ENCODE data around the gene TNNI2.

The TNNI2 gene

GRCh38 chr11:1835671-1836010 is 3.1 kb upstream of the TNNI2 start:
- no peak for DNase-seq

DNA sequence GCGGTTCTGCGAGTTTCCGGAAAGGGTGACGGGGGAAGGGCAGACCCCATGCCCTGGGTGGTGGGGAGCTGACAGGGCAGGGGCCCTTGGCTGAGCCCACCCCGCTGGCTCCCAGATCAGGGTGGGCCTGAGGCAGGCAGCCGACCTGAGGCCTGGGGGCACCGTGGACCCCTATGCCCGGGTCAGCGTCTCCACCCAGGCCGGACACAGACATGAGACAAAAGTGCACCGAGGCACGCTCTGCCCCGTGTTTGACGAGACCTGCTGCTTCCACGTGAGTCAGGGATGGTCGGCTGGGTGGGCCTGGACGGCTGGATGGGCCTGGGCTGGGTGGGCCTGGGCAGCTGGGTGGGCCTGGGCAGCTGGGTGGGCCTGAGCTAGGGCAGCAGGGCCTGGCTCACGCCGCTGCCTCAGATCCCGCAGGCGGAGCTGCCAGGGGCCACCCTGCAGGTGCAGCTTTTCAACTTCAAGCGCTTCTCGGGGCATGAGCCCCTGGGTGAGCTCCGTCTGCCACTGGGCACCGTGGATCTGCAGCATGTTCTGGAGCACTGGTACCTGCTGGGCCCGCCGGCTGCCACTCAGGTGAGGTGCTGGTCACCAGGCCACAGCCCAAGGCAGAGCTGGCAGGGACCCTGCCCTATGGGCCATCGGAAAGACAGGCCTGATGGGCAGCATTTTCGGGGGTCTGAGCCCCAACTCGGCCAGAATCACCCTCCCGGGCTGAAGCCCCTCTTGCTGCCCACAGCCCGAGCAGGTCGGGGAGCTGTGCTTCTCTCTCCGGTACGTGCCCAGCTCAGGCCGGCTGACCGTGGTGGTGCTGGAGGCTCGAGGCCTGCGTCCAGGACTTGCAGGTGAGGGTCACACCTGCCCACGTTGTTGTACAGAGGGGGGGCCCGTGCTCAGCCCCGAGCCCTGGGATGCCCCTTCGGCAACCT is 2.5 kb upstream of the TNNI2 start:
- no peak for DNase-seq

DNA sequence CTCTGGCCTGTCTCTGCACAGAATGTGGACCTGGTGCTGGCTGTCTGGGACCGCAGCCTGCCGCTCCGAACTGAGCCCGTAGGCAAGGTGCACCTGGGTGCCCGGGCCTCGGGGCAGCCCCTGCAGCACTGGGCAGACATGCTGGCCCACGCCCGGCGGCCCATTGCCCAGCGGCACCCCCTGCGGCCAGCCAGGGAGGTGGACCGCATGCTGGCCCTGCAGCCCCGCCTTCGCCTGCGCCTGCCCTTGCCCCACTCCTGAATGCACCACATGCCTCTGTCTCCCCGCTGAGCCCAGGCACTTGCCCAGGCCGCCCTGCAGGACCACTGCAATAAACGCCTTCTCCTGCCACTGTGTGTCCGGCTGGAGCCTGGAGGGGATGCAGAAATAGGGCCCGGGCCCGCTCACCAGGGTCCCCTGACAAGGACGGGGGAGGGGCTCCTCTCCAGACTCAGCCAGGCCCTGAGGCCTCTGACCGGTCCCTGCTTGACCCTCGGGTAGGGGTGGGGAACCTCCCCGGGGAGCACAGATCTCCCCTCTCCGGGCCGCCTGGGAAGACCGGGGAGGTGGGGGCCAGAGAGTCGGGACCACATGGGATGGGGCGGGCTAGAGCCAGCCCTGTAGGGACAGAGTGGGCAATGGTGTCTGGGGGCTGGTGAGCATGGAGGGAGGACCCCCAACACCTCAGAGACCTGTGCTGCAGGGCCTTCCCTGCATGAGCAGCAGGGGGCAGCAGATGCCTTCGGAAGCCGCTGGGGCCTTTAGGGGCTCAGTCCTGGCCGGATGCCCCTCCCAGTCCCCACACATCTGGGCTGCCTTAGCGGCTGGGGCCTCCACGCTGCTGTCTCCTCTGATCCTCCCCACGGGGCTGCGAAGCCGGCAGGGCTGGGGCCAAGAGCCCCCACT is 1.4 kb upstream of the TNNI2 start:
- DNase-seq: peak; percentile 85

GRCh38 chr11:1838077-1838425 is 730 bp upstream of the TNNI2 start:
- DNase-seq: no peak

DNA sequence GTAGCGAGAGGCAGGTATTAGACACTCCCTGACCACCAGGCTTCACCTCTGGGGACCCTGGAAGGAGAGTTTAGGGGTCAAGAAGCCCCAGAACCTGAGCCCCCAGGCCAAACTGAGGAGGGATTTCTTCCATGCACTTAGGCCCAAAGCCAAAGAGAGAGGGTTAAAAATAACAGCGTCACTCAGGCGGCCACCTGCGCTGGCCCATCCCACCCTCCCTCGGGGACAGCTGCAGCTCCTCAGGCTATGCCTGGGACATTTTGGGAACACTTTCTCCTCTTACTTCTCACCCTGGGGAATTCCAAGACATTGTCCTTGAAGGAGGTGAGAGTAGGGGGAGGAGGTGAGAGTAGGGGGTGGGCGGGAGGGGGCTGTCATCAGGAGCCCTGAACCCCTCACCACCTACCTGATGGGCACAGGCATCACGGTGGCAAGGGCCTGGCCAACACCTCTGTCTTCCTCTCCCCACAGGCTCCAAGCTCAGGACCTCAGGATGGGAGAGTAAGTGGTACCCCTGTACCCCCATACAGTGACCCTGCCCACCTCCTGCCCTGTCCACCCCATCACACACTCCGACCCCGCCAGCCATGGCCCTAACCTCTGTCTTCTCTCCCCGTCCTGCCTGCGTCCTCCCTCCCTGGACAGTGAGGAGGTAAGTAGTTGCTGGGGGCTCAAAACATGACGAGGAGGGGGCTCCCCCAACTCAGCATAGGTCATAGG is 583 bp downstream of the TNNI2 start:
- no peak for DNase-seq

DNA sequence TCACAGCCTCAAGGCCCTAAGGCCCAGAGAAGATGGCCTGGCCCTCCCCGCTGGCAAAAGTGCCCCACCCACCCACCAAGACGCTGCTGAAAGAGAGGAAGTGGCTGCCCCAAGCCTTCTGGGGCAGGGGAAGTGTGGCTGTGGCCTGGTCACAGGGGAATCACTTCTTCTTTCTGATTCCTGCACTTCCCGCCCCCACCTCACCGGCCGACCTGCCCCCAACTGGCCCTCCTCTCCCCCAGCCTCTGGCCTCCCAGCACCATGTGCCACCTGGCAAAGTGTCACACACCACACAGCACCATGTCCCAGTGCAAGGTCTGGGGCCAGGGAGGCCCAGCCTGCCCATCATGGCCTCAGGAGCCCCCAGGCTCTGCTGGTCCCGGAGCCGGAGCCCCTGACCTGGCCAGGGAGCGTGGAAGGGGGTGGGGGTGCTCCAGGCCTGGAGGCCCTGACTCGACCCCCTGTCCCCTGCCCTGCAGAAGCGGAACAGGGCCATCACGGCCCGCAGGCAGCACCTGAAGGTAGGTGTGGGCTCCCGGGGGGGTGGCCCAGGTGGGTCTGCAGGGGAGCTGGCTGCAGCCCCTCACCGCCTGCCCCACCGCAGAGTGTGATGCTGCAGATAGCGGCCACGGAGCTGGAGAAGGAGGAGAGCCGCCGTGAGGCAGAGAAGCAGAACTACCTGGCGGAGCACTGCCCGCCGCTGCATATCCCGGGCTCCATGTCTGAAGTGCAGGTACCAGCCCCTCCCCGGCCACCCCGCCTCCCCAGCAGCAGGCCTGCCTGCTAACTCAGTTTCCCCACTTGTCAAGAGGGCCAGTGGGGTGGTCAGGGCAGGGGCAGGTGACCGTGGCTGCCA is 1.4 kb downstream of the TNNI2 start:
- no peak for DNase-seq

GRCh38 chr11:1840780-1841480 is 2.1 kb downstream of the TNNI2 start:
- no peak for DNase-seq

DNA sequence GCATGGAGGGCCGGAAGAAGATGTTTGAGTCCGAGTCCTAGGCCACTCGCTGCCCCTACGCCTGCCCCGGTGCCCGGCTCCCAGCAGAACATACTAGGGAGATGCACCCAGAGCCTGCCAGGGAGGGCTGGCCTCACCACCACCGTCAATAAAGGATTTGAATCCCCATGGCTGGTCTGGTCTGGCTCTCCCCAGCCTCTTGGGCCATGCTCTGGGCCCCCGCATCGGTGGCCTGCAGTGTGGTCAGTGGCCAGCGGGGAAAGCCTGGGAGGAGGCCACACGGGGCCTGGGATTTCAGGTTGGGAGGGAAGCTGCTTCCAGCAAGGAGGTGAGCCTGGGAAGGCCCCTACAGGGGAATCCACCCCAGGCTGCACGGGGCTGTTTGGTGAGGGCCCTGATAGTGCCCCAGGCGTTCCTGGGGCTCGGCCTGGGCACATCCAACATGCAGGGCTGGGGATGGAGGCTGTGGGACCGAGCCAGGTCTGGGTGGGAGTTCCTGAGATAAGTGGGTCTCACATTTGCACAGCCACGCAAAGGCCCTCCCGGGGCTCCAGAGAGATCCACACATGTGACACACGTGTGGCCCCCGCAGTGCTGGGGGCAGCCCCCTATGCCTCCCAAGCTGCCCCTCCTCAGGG is 2.8 kb downstream of the TNNI2 start:
- no peak for DNase-seq

GRCh38 chr11:1842149-1843097 is 3.6 kb downstream of the TNNI2 start:
- DNase-seq: no peak

DNA sequence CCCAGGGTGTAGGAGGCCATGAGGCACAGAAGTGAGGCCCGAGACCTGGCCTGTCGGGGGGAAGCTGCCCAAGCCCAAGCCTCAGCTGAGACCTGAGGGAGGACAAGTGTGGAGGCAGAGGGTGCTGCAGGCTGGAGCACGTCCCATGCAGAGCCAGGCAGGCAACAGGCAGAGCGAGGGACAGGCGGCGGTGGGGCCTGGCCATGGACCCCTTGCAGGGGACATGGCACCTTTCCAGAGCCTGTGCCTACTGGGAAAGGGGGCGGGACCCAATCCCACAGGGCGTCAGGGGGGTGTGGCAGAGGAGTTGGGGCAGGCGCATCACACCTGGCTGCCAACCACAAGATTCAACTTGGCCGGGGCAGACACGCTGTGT is 4.3 kb downstream of the TNNI2 start:
- no peak for DNase-seq

DNA sequence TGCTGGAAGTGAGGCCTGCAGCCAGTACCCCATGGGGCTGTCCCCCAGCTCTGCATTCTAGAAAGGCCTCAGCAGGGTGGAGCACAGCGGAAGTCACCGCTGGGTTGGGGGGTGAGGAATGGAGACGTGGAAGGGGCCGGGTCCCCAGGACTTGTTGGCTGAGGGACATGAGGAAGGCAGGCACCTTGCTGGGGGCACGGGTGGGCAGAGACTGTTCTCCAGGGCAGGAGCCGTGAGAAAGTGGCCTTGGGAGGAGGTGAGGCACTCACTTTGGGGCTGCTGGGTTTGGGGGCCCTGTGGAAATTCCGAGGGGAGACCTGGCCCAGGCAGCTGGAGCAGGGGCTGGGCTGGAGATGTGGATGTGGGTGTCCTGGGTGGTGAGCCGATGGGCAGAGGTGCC is 5.0 kb downstream of the TNNI2 start:
- no peak for DNase-seq

DNA sequence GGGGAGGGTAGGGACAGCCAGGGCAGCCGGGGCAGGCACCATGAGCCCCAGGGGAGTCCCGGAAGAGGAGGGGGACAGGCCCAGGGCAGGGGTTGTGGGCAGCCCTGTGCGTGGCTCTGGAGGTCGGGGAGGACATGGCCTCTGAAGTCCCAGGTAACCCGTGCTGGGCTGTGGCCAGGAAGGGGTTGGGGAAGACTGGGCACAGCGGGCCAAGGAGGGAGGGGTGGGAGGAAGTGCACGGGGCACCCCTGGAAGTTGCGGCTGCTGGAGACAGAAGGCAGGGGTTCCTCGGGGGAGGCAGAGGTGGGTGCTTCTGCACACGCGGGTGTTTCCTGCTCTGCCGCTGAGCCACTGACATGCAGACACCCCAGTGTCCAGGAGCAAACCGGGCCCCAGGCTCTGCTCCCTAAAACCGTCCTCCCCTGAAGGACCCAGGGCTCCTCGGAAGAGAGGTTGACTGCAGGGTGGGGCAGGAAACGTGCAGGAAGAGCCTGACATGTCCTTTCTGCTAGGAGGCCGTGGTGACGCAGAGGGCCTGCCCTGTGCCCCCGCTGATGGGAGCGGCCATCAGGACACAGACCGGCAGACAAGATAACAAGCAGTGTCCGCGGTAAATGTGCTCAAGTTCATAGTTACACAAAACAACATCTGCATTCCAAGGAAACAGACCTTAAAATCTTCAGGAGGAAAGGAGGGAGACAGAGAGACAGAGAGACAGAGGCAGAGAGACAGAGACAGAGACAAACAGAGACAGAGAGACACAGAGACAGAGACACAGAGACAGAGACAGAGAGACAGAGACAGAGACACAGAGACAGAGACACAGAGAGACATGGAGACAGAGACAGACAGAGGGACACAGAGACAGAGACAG is 5.7 kb downstream of the TNNI2 start:
- peak; percentile 52 for DNase-seq

DNA sequence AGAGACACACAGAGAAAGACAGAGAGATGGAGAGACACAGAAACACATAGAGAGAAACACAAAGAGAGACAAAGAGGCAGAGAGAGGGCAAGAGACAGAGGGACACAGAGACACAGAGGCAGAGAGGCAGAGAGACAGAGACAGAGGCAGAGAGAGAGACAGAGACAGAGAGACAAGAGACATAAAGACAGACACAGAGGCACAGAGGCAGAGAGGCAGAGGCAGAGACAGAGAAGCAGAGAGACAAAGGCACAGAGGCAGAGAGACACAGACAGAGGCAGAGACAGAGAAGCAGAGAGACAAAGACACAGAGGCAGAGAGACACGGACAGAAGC is 6.3 kb downstream of the TNNI2 start:
- DNase-seq: no peak

DNA sequence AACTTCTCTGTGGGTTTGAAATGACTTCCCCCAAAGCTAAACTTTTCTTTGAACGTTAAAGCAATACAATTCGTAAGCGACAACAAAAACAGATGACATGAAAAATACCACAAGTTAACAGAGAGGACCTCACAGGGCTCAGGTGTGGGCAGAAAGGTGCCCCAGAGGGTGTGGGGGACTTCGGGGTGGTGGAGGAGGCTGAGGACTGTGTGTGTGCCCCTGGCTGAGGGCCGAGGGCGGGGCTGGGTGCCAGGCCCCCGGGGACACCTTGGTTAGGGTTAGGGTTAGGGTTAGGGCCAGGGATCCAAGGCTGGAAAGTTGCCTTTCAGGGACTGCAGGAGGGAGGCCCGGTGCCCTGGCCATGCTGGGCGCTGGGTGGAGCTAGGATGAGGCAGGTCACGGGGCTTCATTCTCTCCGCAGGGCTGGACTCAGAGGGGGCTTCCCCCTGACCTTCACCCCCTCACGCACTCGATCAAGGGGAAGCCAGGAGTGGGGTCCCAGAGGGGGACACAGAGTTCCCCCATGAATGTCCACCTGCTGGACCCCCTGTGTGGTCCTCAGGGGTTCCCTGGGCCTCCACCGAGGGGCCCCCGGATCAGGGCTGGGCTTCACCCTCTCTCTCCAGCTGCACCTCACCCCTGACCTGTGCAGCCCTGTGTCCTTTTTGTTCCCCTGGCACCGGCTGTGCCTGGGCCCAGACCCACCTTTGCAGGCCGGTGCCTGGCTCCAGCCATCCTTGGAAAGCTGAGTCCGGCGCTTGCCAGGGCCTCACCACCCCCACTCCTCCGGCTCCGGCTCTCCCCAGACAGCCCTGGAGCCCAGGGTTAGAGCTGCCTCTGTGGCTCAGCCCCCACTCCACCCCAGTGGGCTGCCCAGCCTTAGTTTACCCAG is 7.0 kb downstream of the TNNI2 start:
- DNase-seq: no peak

DNA sequence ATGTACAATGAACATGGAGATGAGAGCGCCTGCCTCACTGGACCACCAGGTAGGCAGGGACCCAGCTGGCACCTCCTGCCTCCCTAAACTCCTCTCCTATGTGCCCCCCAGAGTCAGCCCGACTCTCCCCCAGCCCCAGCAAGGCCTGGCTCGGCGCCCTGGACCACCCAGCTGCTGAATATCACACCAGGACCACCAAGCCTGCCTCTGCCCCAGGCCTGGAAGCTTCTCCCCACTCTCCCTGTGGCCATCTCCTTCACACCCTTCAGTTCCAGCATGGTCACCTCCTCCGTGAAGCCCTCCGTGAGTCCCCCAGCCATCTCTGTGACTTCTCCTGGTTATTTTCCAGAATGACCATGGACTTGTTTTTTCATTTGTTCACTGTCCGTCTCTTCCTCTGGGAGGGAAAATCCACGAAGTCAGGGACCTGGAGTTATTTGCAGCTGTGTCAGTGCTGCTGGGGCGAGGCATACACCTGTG is 7.7 kb downstream of the TNNI2 start:
- DNase-seq: no peak

DNA sequence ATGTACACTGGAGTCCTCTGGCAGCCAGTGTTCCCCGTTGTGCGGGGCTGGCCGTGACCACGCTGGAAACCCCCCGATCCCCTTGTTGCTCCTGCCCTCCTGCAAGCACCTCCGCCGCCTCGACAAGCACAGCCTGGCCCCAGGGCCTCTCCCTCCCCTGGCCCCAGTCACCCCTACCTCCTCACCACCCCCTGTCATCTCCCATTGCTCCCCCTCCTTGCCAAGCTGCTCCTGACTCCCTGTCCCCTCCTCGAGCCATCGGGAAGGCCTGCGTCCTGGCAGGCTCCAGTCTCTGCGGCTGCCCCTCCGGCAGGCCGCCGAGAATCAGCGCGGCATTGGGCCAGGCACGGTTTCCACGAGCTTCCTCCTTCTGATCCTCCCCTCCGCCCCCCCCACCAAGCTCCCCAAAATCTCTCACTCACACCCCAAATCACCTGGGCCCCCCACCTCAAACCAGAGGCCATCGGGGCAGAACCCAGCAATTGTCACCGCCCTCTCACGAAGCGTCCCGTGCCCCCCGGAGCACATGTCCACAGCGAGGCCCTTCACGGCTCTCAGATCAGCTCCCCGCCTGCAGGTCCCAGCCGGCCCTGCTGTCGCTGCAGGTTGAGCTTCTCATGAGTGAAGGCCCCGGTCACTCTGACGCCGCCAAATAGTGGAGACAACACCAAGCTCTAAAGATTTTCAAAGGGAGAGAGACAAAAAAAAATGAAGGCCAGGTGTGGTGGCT is 8.4 kb downstream of the TNNI2 start:
- no peak for DNase-seq

GRCh38 chr11:1847926-1848639 is 9.3 kb downstream of the TNNI2 start:
- DNase-seq: no peak

Measured in activated T-cell treated with anti-CD3 and anti-CD28 coated beads, Interleukin-2, amount 50 U/mL, for 1 hour (primary cell).